PC-3 (cell line): ENCODE data around the gene IFNA16. TPM values are rescaled to one million over a fixed set of nuclear protein-coding genes. Genes with fewer than 3 reads are reported as not detected.
"Not testable (repeated sequence)": the region's sequence is repeated elsewhere in the genome, so short reads cannot be mapped to it uniquely, and the experiment has no call there.

ENCODE experiments used
- ATAC-seq: fragments of 200-7000 bp; cut with Tn5 transposase; 2 replicates; pipeline ENCODE4 v1.9.1; 2020; ENCODE audit warnings: mild to moderate bottlenecking, moderate library complexity
- BruUV-seq: library from RNA; stranded (reverse); fragments of 400-500 nt; replicated peaks from 2 replicates; lab custom pipeline; 2021; lab: Mats Ljungman, UMichigan
- CTCF ChIA-PET: fragments of 300-600 bp; sonication (Branson Sonifier 250); formaldehyde crosslinking; loops from one replicate; lab custom pipeline; 2022; ENCODE audit warnings: antibody characterized with exemption; lab: Charles Lee
- POLR2A ChIA-PET: fragments of 300-600 bp; sonication (Branson Sonifier 250); formaldehyde crosslinking; loops from one replicate; lab custom pipeline; 2022; ENCODE audit warnings: antibody characterized with exemption; ENCODE audit not compliant: unreplicated experiment; lab: Charles Lee
- DNase-seq: peaks from one replicate; pipeline ENCODE4 v3.0.0-alpha.2; 2015
- H2AFZ ChIP-seq: fragments of 300-600 bp; sonication (generic); 2 replicates; pipeline ENCODE4 v1.6.0; 2016; ENCODE audit warnings: antibody characterized with exemption, low read length
- H3F3A ChIP-seq: fragments of 300-600 bp; sonication (generic); one replicate; pipeline ENCODE4 v1.6.0; 2017; ENCODE audit warnings: antibody characterized with exemption, low read length, control low read depth, mild to moderate bottlenecking; ENCODE audit not compliant: unreplicated experiment
- H3K27ac ChIP-seq: fragments of 300-600 bp; sonication (generic); 2 replicates; pipeline ENCODE4 v1.5.1; 2016; ENCODE audit warnings: mild to moderate bottlenecking, low read length
- H3K27me3 ChIP-seq: fragments of 300-600 bp; sonication (generic); 2 replicates; pipeline ENCODE4 v1.6.1; 2016; ENCODE audit warnings: low read length, mixed read lengths
- H3K36me3 ChIP-seq: fragments of 300-600 bp; sonication (generic); 2 replicates; pipeline ENCODE4 v1.6.1; 2016; ENCODE audit warnings: low read depth, mixed run types, low read length, mixed read lengths
- H3K4me1 ChIP-seq: fragments of 300-600 bp; sonication (generic); 2 replicates; pipeline ENCODE4 v1.5.1; 2016; ENCODE audit warnings: low read length; ENCODE audit not compliant: insufficient read depth
- H3K4me2 ChIP-seq: fragments of 300-600 bp; sonication (generic); 2 replicates; pipeline ENCODE4 v1.6.0; 2016; ENCODE audit warnings: low read length
- H3K4me3 ChIP-seq: fragments of 300-600 bp; sonication (generic); 2 replicates; pipeline ENCODE4 v1.5.1; 2016; ENCODE audit warnings: mild to moderate bottlenecking, low read length, mixed read lengths
- H3K79me2 ChIP-seq: fragments of 300-600 bp; sonication (generic); 2 replicates; pipeline ENCODE4 v1.6.1; 2017; ENCODE audit warnings: low read length, mixed read lengths
- H3K9ac ChIP-seq: fragments of 300-600 bp; sonication (generic); 2 replicates; pipeline ENCODE4 v1.6.0; 2016; ENCODE audit warnings: mild to moderate bottlenecking, low read length
- H3K9me2 ChIP-seq: fragments of 300-600 bp; sonication (generic); replicated peaks from 2 replicates; pipeline ENCODE4 v1.6.1; 2016; ENCODE audit warnings: mixed run types, low read length, mixed read lengths
- H3K9me3 ChIP-seq: fragments of 300-600 bp; sonication (generic); 2 replicates; pipeline ENCODE4 v1.6.1; 2016; ENCODE audit warnings: low read length, mixed read lengths
- H4K20me1 ChIP-seq: fragments of 300-600 bp; sonication (generic); 2 replicates; pipeline ENCODE4 v1.6.1; 2016; ENCODE audit warnings: low read length, mixed read lengths
- EZH2 ChIP-seq: fragments of 300-600 bp; sonication (generic); IDR thresholded peaks from one replicate; pipeline ENCODE4 v1.6.1; 2017; ENCODE audit warnings: antibody characterized with exemption, mild to moderate bottlenecking, low read length; ENCODE audit not compliant: unreplicated experiment
- EZH2phosphoT487 ChIP-seq: fragments of 300-600 bp; sonication (generic); IDR thresholded peaks from 2 replicates; pipeline ENCODE4 v1.6.1; 2018; ENCODE audit warnings: mild to moderate bottlenecking, antibody characterized with exemption, low read length, borderline replicate concordance
- intact Hi-C: fragments of 100-400 bp; cut with micrococcal nuclease; formaldehyde crosslinking; loops from 2 replicates; pipeline ENCODE4 v1.9.0; 2023
- total RNA-seq: library from RNA; depleted of rRNA; stranded (reverse); fragments of >200 nt; gene quantifications from 2 replicates; pipeline ENCODE4 v1.2.3, GENCODE V29; 2014
- TF ChIP-seq, protein P1 (sequence below): fragments of 300-600 bp; sonication (generic); conservative IDR thresholded peaks from 2 replicates; pipeline ENCODE4 v1.5.1; 2017; ENCODE audit warnings: antibody characterized with exemption, low read depth, mild to moderate bottlenecking, low read length

Gene IFNA16
- total RNA-seq, 1 experiment from 2014 or later = not detected

DNA sequence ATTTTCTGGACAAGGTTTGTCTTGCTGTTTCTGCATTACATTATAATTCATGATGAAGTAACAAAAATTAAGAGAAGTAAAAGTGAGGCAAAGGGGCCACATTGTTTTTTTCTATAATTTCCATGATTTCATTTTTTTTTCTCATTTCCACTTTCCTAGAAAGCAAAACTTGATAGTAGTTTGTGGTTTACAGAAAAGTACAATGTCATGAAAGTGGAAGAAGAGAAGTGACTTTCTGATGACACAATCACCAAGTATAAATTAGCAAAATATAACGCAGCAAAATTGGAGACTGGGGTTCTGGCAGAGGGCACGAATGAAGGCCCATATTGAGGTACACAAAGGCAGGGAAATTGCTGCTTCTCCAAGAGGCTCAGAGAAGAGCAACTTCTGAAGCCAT lies 27.7 kb upstream of the IFNA16 start:
- no TSS peak for BruUV-seq
- ATAC-seq = no peak

DNA sequence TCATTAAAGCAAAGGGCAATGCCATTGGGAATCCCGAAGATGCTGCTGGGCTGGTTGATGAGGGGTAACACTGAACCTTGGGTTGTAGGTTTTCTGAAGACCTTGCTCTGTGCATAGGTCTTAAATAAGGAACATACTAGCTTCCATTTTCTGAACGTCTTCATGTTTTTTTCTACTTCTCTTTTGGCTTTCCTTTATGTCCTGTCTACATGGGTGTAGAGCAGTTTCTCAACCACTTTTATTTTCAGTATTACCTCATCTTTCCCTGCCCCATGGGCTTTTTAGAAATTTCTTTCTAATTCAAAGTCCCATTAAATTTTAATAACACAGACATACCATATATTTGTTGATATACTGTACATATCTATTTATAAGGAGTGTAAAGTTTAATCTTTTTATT lies 22.8 kb upstream of the IFNA16 start, which contains the start of gene IFNA14:
IFNA14 (minus strand) TSS at position 95 of the 400 bp plus-strand sequence; CDS start at position 25, 70 bp downstream.
- H3K36me3 ChIP-seq = no peaks in the 10 kb centered on the region; the same call in 1 of the 2 replicates
- no peaks in the 10 kb centered on the region for H3K79me2 ChIP-seq
- no peak within 1 kb of the TSS for H2AFZ ChIP-seq
- H3K9me2 ChIP-seq = no peaks in the 10 kb centered on the region
- H3K4me3 ChIP-seq = no peak within 1 kb of the TSS
- no peak within 1 kb of the TSS for H3K27ac ChIP-seq
- no peaks in the 10 kb centered on the region for H4K20me1 ChIP-seq
- peaks cover 14% of the 10 kb centered on the region for H3K27me3 ChIP-seq
- intact Hi-C loops = no loop called here
- no peak within 1 kb of the TSS for H3K4me2 ChIP-seq
- no peaks in the 10 kb centered on the region for H3K9me3 ChIP-seq
- H3K9ac ChIP-seq = no peak within 1 kb of the TSS
- ChIA-PET CTCF (no interaction called here), POLR2A (no interaction called here)
- ATAC-seq (no peak), DNase-seq (no peak)
- H3F3A ChIP-seq = no peaks in the 10 kb centered on the region
- BruUV-seq = no TSS peak
- H3K4me1 ChIP-seq = no peaks in the 10 kb centered on the region
- TF ChIP-seq, protein P1, sequence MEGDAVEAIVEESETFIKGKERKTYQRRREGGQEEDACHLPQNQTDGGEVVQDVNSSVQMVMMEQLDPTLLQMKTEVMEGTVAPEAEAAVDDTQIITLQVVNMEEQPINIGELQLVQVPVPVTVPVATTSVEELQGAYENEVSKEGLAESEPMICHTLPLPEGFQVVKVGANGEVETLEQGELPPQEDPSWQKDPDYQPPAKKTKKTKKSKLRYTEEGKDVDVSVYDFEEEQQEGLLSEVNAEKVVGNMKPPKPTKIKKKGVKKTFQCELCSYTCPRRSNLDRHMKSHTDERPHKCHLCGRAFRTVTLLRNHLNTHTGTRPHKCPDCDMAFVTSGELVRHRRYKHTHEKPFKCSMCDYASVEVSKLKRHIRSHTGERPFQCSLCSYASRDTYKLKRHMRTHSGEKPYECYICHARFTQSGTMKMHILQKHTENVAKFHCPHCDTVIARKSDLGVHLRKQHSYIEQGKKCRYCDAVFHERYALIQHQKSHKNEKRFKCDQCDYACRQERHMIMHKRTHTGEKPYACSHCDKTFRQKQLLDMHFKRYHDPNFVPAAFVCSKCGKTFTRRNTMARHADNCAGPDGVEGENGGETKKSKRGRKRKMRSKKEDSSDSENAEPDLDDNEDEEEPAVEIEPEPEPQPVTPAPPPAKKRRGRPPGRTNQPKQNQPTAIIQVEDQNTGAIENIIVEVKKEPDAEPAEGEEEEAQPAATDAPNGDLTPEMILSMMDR = no peak
- TF ChIP-seq EZH2phosphoT487 (no peak), EZH2 (no peak)

More for the DNA sequence above, 27.7 kb upstream of the IFNA16 start:
- DNase-seq = no peak
- Histone ChIP-seq H3K9me2 (no peaks in the 10 kb centered on the region), H3K9ac (no peak overlapping the region), H2AFZ (no peak overlapping the region), H3K4me2 (no peak overlapping the region), H3F3A (no peaks in the 10 kb centered on the region), H3K4me3 (no peak overlapping the region), H3K36me3 (no peaks in the 10 kb centered on the region), H3K27me3 (peaks cover 12% of the 10 kb centered on the region), H3K9me3 (no peaks in the 10 kb centered on the region), H3K27ac (no peak overlapping the region), H3K79me2 (no peaks in the 10 kb centered on the region), H4K20me1 (no peaks in the 10 kb centered on the region), H3K4me1 (no peaks in the 10 kb centered on the region)
- intact Hi-C loops = no loop called here
- no peak for TF ChIP-seq EZH2phosphoT487
- no peak for TF ChIP-seq EZH2
- TF ChIP-seq, protein P1 = no peak
- ChIA-PET CTCF (no interaction called here), POLR2A (no interaction called here)

DNA sequence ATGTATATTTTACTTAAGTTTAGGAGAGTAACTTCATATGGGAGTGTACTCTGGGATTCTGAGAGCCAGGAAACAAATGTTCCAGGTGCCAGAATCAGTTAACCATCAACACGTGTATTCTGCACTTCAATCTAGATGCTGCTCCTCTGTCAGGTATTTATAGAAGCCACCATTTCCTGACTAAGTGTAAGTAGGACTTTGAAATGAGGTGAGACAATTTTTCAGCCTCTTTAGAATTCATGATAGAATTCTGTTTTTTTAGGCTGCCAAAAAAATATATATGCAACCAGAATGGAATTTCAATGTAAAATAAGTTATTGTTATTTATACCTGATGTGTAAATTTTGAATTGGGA lies 19.2 kb upstream of the IFNA16 start:
- H2AFZ ChIP-seq, DNase-seq, H3K4me1 ChIP-seq, H3K4me2 ChIP-seq, H4K20me1 ChIP-seq, H3K79me2 ChIP-seq, H3K4me3 ChIP-seq, H3K9me2 ChIP-seq, ATAC-seq, POLR2A ChIA-PET, H3K36me3 ChIP-seq, H3K27ac ChIP-seq, BruUV-seq, H3K9me3 ChIP-seq, H3F3A ChIP-seq, intact Hi-C loops, H3K9ac ChIP-seq: not testable (repeated sequence)
- peaks cover 12% of the 10 kb centered on the region for H3K27me3 ChIP-seq
- CTCF ChIA-PET = interaction anchor here (0.6 to 1.2 kb wide), 6 partner anchors 17 to 198 kb away, joined by 3 to 6 read pairs (median 4); no protein-coding TSS in a partner anchor
